RWPE2 (cell line): ENCODE data around the gene REX1BD.

Source experiments
- ATAC-seq: fragments of 200-7000 bp; cut with Tn5 transposase; 3 replicates; pipeline ENCODE4 v1.9.1; 2021; ENCODE audit warnings: low read depth
- DNase-seq: peaks from one replicate; pipeline ENCODE4 v3.0.0-alpha.2; 2020; ENCODE audit warnings: low spot score
- H3K27ac ChIP-seq: fragments of 450-650 bp; 2 replicates; pipeline ENCODE4 v1.5.1; 2017; ENCODE audit warnings: mild to moderate bottlenecking; ENCODE audit not compliant: poor library complexity, severe bottlenecking
- H3K27me3 ChIP-seq: fragments of 250-450 bp; sonication (Bioruptor Pico); 2 replicates; pipeline ENCODE4 v1.5.1; 2021; ENCODE audit warnings: mild to moderate bottlenecking, moderate library complexity; ENCODE audit not compliant: insufficient read depth, poor library complexity, severe bottlenecking
- H3K36me3 ChIP-seq: fragments of 250-450 bp; sonication (Bioruptor Pico); 2 replicates; pipeline ENCODE4 v1.5.1; 2020; ENCODE audit warnings: low read depth, mild to moderate bottlenecking, moderate library complexity
- H3K4me1 ChIP-seq: fragments of 250-450 bp; sonication (Bioruptor Pico); 2 replicates; pipeline ENCODE4 v1.5.1; 2021; ENCODE audit warnings: mild to moderate bottlenecking, moderate library complexity; ENCODE audit not compliant: insufficient read depth, poor library complexity, severe bottlenecking
- H3K4me3 ChIP-seq: fragments of 250-450 bp; sonication (Bioruptor Pico); 2 replicates; pipeline ENCODE4 v1.5.1; 2021; ENCODE audit warnings: mild to moderate bottlenecking, moderate library complexity; ENCODE audit not compliant: severe bottlenecking
- H3K9me3 ChIP-seq: fragments of 250-450 bp; sonication (Bioruptor Pico); 2 replicates; pipeline ENCODE4 v1.5.1; 2021; ENCODE audit warnings: mild to moderate bottlenecking, moderate library complexity; ENCODE audit not compliant: severe bottlenecking
- TF ChIP-seq, protein P1 (sequence below): fragments of 450-650 bp; IDR thresholded peaks from one replicate; pipeline ENCODE4 v1.5.1; 2017; ENCODE audit warnings: mild to moderate bottlenecking, moderate library complexity; ENCODE audit not compliant: poor library complexity, severe bottlenecking

The REX1BD gene

DNA sequence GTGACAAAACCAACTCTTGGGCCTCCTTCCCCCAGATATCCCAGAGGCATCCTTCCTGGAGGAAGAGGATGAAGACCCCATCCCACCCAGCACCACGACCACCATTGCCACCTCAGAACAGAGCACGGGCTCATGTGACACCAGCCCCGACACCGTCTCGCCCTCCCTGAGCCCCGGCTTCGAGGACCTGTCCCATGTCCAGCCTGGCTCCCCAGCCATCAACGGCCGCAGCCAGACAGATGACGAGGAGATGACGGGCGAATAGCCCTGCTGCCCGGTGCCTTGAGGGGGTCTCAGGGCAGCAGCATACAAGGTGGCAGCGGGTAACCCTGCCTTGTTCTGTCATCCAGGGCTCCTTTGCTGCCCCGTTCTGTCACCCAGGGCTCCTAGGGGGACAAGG lies 20.2 kb upstream of the REX1BD start:
- TF ChIP-seq, protein P1, sequence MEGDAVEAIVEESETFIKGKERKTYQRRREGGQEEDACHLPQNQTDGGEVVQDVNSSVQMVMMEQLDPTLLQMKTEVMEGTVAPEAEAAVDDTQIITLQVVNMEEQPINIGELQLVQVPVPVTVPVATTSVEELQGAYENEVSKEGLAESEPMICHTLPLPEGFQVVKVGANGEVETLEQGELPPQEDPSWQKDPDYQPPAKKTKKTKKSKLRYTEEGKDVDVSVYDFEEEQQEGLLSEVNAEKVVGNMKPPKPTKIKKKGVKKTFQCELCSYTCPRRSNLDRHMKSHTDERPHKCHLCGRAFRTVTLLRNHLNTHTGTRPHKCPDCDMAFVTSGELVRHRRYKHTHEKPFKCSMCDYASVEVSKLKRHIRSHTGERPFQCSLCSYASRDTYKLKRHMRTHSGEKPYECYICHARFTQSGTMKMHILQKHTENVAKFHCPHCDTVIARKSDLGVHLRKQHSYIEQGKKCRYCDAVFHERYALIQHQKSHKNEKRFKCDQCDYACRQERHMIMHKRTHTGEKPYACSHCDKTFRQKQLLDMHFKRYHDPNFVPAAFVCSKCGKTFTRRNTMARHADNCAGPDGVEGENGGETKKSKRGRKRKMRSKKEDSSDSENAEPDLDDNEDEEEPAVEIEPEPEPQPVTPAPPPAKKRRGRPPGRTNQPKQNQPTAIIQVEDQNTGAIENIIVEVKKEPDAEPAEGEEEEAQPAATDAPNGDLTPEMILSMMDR, result no peak

DNA sequence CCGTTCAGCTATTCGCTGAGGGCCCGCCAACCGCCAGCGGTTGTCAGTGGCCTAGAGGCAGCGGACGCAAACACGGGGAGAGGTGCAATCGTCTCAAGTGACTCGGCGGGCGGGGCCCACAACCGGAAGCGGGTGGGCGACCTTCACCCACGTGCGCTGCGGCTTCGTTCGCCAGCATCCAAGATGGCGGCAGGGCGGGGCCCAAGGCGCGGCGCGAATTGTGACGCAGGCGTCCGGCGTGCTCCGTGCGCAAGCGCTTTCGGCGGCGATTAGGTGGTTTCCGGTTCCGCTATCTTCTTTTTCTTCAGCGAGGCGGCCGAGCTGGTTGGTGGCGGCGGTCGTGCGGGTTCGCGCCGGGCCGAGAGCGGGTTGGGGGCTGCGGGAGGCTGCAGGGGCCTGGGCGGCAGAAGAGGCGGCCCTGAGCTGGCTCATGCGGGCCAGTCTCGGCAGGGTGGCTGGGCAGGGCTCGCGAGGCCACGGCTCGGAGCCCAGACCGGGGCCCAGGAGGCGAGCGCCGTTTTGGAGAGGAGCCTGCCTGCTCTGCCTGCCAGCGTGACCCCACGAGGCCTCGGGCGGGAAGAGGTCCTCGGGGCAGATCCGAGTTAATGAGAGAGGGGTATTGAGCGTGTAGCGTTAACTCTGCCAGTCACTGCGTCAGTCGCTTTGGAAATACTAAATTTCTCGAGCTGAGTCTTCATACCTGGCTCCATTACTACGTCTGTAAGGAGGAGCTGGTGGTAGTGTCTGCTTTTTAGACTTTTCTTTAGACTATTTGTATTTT lies 16.8 kb upstream of the REX1BD start, which contains the start of gene UBA52:
UBA52 (plus strand) TSS at position 294 of the 781 bp plus-strand sequence. CDS start 1,444 bp downstream, outside the sequence.
- peak; percentile 97 for DNase-seq
- Histone ChIP-seq H3K4me3 (peak within 1 kb of the TSS; percentile 90), H3K9me3 (no peaks in the 10 kb centered on the region), H3K27me3 (no peaks in the 10 kb centered on the region), H3K27ac (peak within 1 kb of the TSS; percentile 56), H3K4me1 (peaks cover 6% of the 10 kb centered on the region), H3K36me3 (peaks cover 61% of the 10 kb centered on the region)
- TF ChIP-seq, protein P1, result no peak
- ATAC-seq, result peak; percentile 90

More for the DNA sequence above, 20.2 kb upstream of the REX1BD start:
- H3K4me3 ChIP-seq, result no peak overlapping the region
- H3K4me1 ChIP-seq, result peaks cover 6% of the 10 kb centered on the region
- H3K36me3 ChIP-seq, result peaks cover 64% of the 10 kb centered on the region
- no peak overlapping the region for H3K27ac ChIP-seq
- H3K9me3 ChIP-seq, result no peaks in the 10 kb centered on the region
- H3K27me3 ChIP-seq, result no peaks in the 10 kb centered on the region
- ATAC-seq, result no peak
- no peak for DNase-seq

DNA sequence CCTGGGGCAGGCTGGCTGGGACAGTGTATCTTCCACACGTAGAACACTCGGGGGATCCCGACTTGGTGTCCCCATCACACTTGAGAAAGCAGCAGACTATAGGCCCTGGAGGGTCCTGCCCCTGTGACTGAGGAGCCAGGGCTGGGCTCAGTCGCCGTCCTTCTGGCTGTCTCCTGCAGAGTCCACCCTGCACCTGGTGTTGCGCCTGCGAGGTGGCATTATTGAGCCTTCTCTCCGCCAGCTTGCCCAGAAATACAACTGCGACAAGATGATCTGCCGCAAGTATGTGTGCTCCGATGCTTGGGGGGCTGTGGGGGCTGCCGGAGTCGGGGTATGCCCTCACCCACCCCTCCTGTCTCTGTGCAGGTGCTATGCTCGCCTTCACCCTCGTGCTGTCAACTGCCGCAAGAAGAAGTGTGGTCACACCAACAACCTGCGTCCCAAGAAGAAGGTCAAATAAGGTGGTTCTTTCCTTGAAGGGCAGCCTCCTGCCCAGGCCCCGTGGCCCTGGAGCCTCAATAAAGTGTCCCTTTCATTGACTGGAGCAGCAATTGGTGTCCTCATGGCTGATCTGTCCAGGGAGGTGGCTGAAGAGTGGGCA lies 13.8 kb upstream of the REX1BD start:
- Histone ChIP-seq H3K27ac (no peak overlapping the region), H3K4me1 (peaks cover 6% of the 10 kb centered on the region), H3K4me3 (no peak overlapping the region), H3K36me3 (peaks cover 45% of the 10 kb centered on the region), H3K27me3 (no peaks in the 10 kb centered on the region), H3K9me3 (no peaks in the 10 kb centered on the region)
- ATAC-seq, result no peak
- no peak for DNase-seq
- TF ChIP-seq, protein P1, result no peak

DNA sequence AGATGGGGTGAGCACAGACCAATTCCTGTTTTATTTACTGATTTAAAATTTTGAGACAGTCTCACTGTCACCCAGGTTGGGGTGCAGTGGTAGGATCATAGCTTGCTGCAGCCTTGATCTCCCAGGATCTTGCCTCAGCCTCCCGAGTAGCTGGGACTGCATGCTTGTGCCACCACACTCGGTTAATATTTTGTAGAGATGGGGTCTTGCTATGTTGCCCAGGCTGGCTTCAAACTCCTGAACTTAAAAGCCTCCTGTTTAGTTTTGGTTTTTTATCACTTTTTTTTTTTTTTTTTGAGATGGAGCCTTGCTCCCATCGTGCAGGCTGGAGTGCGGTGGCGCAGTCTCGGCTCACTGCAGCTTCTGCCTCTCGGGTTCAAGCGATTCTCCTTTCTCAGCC lies 12.2 kb upstream of the REX1BD start:
- H3K27ac ChIP-seq, result no peak overlapping the region
- H3K4me3 ChIP-seq, result no peak overlapping the region
- H3K36me3 ChIP-seq, result peaks cover 45% of the 10 kb centered on the region
- H3K9me3 ChIP-seq, result no peaks in the 10 kb centered on the region
- peaks cover 6% of the 10 kb centered on the region for H3K4me1 ChIP-seq
- no peak for ATAC-seq
- no peaks in the 10 kb centered on the region for H3K27me3 ChIP-seq
- TF ChIP-seq, protein P1, result no peak
- DNase-seq, result no peak
